Stimulated activated CD4-positive, alpha-beta T cell treated with anti-CD3 and anti-CD28 coated beads, Interleukin-15, amount 100 ng/mL, for 1 hour (primary cell): ENCODE measurements around the gene NUP214.
"Not testable (repeated sequence)": the region's sequence is repeated elsewhere in the genome, so short reads cannot be mapped to it uniquely, and the experiment has no call there.

Experiments
- DNase-seq, 2 donors: peaks; one replicate each; pipeline ENCODE4 v3.0.0-alpha.2; 2020; ENCODE audit warnings: low read depth in 1 of 2, low spot score in 1 of 2

The NUP214 gene

DNA sequence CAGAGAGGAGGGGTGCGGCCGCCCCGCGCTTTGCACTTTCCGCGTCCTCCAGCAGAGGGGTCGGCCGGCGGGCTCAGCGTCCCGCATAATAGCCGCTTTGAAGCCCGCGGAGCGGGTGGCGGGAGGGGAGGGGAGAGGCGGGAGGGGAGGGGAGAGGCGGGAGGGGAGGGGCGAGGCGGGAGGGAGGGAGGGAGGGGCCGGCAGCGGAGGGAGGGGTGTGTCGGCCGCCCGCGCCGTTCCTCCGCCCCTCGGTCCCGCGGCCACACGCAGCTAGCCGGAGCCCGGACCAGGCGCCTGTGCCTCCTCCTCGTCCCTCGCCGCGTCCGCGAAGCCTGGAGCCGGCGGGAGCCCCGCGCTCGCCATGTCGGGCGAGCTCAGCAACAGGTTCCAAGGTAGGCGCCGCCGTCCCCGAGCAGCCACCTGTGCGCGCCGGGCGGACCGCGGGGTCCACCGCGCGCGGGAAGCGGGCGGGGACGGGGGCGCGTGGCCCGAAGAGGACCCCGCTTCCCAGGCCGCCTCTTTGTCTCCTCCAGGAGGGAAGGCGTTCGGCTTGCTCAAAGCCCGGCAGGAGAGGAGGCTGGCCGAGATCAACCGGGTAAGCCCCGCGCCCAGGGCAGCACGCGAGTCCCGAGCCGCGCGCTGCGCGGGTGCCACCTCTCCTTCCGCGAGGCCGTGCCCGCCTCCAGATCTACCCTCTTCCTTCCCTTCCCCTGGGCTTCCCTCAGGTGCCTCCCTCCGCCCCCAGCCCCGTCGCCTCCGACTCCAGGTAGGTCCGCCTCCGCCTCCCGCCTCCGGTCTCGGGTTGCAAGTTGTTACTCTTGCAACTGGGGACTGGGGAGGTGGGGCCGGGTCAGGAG is 28.9 kb upstream of the NUP214 start, which contains the start of gene AIF1L:
Gene AIF1L, plus strand, starts transcription at position 263 of the 857 bp plus-strand sequence. Its CDS starts 99 bp downstream, at position 362.
- peak in 1 of 2 donors; percentile 5 for DNase-seq

DNA sequence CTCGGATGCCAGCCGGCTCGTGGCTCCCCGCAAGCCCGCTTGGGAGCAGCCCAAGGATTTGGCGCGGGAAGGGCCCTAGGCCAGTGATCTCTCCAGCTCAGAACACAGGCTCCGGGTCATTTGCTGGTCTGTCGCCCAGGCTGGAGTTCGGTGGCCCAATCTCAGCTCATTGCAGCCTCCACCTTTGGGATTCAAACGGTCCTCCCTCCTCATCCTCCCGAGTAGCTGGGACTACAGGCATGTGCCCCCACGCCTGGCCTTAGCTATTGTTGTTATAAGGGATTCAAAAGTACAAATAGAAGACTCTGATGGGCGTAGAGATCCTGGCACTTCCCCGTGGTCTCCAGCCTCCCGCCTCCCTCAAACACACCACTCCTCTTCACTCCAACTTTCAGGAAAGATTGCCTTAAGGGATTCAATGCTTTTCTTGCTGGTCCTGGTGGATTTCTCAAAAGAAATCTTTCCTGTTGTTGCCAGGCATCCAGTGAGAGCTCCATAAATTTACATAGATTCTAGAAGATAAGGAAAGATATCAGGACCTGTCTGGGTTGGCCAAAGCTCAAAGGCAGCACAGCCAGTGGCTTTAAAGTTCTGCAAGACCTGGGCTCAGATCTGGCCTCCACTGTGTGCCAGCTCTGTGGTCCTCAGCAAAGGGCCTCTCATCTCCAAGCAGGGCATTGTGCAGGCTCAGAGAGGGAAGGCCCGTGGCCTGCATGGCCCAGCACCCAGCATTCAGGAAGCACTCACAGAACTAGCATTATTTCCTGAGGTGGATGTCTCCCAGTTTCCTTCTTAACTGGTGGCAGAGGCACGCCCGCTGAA is 28.0 kb upstream of the NUP214 start:
- no peak for DNase-seq

DNA sequence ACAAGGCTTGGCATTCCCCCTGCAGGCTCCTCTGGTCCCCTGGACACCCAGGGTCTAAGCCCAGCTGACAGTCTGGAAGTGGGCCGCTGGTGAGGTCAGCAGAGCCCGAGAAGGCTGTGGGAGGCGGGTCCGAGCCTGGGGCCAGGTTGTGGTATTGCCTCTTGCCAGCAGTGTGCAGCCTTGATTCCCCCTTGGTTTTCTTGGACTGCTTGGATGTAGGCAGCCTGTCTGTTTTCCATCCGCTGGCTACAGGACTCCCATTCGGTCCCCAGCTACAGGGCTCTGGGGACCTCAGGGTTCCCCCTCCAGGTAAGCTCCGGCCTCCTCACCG is 27.5 kb upstream of the NUP214 start:
- DNase-seq = no peak

DNA sequence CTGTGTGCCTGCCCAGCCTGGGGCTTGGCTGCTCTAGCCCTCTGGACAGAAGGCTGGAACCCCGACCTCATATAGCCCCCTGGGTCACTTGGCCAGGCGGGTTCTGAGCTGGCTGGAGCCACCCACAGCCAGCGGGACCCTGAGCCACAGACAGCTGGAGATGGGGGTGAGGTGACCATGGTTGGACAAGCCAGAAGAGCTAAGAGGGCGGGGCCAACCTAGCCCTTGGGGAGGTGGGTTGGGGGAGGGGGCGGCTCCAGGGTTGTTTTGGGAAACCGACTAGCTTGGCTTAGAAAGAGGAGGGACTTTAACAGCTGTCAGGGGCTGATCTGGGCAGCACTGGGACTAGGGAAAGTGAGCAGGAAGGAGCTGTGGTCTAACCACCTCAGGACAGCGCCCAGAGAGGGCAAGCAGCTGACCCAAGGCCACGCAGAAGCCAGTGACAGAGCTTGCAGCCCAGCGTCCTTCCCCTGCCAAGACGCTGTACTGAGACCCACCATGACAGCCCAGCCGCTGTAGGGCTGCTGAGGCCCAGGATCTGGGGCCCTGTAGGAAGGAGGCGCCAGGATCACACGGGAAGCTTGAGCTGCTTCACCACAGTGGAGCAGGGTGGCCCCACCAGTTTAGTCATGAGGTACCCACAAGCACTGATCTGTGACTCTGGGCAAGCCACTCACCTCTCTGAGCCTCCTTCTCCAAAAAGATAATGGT is 26.8 kb upstream of the NUP214 start:
- no peak for DNase-seq

DNA sequence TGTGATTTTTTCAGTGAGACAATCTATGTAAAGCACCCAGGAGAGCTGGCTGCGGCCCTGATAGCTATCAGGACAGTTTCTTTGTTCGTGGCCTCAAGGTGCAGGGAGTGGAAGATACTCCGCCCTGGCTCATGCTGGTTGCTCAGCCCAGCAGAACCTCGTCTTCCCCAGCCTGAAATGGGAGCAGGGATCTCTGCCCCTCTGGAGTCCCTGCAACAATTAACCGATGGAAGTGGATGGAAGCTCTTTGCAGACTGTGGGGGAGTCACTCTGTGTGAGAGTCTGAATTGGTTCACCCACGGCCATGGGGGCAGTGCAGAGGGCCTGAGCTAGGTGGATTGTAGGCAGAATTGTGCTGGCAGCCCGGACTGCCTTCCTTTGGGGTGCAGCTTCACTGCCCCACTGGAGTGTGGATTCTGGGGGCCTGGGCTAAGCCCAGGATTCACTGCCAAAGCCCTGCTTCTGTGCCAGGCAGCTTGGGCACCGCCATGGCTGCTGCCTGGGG is 26.2 kb upstream of the NUP214 start:
- DNase-seq = no peak

DNA sequence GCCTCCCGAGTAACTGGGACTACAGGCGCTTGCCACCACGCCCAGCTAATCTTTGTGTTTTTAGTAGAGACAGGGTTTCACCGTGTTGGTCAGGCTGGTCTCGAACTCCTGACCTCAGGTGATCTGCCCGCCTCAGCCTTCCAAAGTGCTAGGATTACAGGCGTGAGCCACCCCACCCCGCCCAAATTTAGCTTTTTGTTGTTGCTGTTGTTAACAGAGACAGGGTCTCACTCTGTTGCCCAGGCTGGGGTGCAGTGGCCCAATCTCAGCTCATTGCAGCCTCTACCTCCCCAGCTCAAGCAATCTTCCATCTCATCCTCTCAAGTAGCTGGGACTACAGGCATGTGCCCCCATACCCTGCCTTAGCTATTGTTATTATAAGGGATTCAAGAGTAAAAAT is 25.5 kb upstream of the NUP214 start:
- DNase-seq = not testable (repeated sequence)

DNA sequence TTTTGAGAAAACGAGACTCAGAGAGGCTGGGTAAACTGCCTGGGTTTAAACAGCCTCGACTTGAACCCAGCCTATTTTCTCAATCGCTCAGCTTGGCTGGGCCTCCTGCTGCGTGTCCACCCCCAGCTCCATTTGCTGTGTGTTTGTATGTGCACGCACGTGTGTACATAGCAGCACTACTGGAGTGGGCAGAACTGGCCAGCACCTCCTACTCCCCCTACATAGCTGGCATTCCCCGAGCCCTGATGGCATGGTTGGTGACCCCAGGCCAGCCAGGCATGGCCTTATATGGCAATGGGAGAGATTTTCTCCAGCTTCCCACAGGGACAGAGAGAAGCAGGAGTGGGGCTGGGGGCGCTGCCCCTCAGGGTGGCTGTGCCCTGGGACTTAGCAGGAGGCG is 24.9 kb upstream of the NUP214 start:
- DNase-seq = no peak

DNA sequence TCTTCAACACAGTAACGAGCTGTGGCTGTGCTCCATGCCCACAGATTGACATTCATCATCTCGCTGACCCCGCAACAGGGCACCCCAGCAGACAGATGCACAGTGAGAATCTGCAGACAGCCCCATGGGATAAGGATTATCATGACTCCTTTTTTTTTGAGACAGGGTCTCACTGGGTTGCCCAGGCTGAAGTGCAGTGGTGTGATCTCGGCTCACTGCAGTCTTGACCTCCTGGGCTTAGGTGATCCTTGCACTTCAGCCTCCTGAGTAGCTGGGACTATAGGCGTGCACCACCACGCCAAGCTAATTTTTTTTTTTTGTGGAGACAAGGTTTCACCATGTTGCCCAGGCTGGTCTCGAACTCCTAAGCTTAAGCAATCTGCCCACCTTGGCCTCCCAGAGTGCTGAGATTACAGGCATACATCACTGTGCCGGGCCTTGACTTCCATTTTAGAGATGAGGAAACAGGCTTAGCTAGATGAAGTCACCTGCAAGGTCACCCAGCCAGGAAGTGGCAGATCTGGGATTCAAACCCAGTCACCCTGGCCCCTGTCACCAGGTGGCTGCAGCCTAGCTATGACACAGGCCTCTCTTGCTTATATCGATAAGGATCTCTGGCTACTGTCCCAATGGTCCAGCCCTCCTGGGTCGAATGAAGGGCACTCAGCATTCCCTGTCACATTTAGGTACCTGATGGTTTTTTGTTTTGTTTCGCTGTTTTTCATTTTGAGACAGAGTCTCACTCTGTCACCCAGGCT is 24.0 kb upstream of the NUP214 start:
- no peak for DNase-seq

DNA sequence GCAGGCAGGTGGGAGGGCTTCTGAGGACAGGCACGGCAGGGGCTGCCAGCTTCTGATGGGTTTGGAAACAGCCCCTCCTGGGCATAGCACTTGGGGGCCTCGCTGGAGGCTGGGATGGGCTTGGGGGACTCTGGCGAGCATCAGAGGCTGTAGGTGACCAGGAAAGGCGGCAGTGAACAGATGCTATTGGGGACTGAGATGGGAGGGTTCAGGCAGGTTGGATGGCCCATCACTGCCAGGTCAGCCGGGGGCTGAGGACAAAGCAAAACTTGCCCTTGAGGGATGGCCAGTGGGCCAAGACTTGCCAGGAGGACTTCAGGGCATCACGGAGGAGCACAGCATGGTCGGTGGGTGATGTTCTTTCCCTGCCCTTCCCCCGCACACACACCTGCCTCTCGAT is 22.4 kb upstream of the NUP214 start:
- no peak for DNase-seq

DNA sequence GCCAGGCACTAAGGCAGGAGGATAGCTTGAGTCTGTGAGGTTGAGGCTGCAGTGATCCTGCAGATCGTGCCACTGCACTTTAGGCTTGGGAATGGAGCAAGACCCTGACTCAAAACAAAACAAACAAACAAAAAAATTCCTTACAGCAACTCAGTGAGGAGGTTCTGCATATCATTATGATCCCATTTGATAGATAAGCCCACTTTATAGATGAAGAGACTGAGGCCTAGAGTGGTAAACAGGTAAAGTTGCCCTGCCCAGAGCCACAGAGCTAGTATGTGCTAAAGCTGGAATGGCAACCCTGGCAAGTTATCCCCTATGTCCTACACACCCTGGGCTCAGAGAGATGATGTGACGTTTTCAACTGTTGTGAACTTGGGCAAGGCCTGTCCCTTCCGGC is 21.9 kb upstream of the NUP214 start:
- no peak for DNase-seq

DNA sequence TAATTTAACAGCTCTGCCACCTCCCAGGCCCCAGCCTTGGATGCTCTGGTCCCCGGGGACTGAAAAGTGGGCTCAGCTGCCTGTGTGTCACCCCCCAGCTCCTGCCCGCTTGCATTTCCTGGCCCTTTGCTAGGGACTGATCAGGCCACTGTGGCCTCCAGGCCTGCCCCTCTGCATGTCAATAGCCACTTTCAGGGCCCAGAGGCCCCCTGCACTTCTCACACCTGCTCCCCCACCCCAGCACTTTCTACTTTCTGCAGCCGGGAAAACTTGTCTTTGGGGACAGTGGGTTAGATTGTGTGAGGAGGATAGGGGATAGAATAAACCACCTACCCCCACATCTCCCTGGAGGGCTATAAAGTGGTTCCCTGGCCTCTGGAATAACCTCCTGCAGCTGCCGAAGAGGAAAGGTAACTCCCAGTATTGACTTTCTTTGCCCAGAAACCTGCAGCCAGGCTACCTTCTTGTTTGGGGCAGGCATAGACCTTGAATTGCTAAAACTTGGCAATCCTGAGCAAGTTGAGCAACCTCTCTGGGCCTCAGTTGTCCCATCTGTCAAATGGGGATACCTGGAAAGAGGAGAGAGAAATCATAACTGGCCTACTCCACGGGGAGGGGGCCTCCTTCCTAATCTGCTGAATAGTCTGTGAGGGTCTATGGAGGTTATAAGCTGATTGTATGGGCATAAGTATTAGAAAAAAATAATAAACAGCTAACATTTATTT is 21.2 kb upstream of the NUP214 start:
- no peak for DNase-seq

DNA sequence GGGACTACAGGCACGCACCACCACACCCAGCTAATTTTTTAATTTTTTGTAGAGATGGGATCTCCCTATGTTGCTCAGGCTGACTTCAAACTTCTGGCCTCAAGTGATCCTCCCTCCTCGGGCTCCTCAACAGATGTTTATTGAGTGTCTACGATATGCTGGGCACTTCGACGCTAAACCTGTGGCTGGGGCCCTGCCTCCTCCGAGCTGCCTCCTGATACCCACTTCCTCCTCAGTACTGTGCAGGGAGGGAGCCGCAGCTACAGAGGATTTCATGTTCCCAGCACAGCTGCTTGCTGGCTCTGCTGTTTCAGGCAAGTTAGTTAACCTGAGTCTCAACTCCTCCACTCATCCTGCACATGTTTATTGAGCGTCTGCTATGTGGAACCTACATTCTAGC is 19.4 kb upstream of the NUP214 start:
- DNase-seq = no peak

DNA sequence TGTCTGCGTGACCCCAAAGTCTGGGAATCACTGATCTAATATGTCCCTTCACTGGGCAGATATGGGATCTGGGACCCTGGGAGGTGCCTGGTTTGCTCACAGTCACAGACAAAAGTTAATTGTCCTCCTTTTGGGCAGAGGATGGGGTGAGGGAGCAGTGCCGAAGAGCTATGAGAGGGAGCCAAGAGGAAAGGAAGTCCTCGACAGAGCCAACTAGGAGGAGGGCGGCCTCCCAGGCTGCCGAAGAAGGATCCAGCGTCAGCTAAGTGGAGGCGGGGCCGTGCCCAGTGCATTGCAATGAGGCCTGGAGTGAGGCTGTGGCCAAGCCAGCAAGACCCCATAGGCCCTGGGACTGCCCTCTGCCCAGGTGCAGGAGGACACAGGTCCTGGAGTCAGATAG is 17.6 kb upstream of the NUP214 start:
- no peak for DNase-seq

DNA sequence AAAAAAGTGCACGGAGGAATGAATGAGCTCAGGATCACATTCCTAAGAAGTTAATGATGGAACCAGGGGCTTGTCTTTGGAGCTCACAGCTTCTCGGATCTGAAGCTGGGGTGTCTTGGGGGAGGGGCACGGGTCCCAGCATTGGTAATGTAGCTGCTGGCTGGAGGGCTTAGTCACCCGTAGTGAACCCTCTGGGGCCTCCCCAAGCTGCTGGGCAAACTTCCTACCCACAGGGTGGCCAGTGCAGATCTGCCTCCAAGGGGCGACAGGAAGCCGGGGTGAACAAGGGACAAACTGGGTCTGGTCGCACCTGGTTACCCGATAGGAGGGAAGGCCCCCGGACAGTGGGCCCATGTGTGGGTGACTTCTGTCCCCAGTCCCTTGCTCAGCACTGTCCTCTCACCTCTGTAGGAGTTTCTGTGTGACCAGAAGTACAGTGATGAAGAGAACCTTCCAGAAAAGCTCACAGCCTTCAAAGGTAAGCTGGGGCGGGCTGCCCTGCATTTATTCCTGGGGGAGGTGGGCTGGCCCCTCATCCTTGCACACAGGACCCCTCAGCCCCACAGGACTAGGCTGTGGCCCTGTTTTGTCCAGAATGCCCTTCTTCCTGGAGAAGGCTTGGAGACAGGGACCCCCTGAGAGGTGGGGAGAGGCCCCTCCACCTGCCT is 14.1 kb upstream of the NUP214 start:
- DNase-seq = no peak

DNA sequence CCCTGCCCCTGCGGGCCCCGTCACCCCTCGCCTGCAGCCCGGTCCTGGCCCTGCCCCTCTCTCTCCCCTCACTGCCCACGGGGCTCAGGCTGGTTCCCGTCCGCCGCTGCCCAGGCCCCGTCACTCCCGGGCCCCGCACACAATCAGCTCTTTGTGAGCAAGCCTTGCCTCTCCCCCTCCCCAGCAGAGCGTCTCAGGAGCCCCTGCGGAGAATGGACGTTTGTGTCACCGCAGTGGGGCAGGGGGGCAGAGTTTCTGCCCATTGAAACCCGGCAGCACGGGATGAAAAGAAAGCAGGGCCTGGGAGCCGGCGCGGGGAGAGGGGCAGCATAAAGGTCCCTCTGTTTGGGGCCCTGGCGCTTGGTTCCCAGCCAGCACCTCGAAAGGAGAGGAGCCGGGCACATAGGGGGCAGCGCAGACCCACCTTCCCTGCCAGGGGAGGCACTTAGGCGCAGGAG is 13.5 kb upstream of the NUP214 start:
- DNase-seq = no peak

DNA sequence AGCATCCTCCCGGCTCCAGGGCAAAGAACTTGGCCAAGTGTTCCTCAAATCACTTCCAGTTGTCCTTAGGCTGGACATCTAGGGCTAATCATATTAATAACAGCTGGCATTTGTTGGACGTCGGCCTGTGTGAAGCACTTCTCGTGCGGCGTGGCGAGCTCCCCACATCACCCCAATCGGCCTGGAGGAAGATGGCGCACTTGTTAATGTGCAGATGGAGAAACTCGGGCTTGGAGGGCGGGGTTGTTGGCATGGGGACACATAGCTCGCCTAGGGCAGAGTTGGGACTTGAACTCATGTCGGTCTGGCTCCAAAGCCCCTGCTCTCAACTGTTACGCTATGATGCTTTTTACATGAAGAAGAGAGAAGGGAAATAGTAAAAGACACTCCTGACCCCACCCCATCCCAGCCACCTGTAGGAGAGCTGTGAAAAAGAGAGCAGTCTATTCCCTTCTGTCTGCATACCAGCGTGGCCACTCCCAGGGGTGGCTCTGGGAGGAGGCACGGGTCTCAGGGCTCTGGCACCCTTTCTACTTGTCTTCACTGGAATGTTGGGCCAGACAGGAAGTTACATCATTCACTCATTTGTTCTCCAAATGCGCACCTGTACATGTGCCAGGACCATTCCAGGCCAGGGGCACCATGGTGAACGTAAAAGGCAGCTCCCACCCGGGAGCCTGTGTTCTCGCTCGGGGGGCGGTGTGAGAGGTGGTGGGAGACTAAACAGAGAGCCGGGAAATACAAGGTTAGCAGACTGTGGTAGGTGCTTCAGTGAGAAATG is 12.8 kb upstream of the NUP214 start:
- no peak for DNase-seq

DNA sequence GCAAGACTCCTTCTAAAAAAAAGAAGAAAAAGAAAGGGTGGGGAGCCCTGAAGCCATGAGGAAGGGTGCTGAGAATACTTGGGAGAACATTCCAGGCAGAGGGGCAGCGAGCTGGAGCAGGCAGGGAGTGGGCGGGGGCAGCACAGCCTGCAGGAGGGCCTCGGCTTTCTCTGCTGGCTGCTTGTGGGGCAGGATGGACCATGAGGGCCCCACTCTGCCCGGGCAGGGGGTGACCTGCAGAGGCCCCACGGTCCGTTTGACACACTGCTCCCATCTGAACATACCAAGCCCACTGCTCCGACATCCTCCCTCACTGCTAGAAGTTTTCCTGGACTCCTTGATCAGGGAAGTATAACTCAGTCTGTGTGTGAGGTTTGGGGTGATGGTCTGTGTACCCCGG is 11.7 kb upstream of the NUP214 start:
- DNase-seq = no peak

DNA sequence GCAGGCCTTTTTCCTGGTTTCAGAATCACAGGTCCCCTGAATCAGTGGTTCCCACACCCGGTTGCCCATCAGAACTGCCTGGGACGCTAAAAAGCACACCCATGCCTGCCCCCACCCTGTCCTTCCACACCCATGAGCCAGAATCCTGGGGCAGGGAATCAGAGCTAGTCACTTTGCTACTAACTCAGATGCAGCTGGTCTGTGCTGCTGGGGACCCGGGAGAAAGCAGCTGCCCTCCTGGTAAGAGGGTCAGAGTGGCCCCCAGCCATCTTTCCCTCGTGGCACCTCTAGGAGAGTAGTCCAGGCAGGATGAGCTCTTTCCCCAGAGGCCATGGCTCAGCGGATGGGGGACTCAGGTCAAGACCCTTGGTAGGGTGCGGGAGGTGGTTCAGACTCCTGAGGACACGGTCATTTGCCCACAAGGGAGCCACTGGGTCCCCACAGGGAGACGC is 11.3 kb upstream of the NUP214 start:
- DNase-seq = no peak

DNA sequence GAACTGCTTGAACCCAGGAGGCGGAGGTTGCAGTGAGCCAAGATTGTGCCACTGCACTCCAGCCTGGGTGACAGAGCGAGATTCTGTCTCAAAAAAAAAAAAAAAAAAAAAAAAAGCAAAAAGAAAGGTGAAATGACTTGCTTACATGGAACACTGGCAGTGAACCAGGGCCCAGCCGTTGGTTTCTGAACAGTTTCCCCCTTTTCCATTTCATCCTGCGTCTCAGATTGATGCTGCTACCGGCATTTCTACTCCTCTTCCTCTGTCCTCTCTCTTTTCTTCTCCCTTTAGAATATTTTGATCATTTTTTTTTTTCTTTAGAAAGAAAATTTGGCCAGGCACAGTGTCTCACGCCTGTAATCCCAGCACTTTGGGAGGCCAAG is 10.0 kb upstream of the NUP214 start:
- not testable (repeated sequence) for DNase-seq
